Globus pallidus (tissue), 1 donor: ENCODE results near the gene FRAS1.
"Not testable (repeated sequence)": the region's sequence is repeated elsewhere in the genome, so short reads cannot be mapped to it uniquely, and the experiment has no call there.

Experiments
- DNase-seq: peaks from one replicate; pipeline ENCODE4 v3.0.0-alpha.2; 2015; ENCODE audit warnings: low spot score

FRAS1 gene

GRCh38 chr4:78548889-78549288, 491.8 kb downstream of the FRAS1 start:
- DNase-seq: not testable (repeated sequence)

DNA sequence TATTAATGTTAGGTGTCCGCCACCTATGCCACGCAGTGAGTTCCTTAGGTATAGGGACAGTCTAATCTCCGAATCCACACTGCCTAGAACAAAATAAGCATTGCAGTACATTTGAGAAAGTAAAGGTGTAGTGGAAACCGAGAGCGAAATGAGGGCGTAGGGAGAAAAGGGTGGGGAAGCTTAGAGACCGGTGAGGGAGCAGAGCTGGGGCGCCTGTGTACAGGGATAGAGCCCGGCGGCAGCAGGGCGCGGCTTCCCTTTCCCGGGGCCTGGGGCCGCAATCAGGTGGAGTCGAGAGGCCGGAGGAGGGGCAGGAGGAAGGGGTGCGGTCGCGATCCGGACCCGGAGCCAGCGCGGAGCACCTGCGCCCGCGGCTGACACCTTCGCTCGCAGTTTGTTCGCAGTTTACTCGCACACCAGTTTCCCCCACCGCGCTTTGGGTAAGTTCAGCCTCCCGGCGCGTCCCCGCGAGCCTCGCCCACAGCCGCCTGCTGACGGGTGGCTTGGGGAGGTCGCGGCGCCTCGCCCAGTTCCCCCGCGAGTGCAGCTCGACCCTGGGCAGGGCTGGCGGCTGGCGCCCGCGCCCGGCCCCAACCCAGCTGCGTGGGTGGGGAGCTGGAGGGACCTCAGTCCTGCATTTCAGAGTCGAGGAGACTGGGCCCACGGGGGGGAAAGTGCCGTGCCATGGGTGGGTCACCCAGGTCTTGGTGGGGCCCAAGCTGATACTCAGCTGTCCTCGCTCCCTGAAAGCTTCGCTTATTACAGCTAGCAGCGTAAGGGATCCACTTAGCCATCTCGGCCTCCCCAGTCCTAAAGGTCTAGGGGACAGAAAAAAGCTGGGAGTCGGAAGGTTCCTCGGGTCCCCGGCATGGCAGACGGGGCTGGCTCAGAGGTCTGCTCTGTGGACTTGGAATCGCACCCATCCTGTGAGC, 494.6 kb downstream of the FRAS1 start, which contains the start of gene ANXA3:
Gene ANXA3, plus strand, starts transcription at position 351 of the 932 bp plus-strand sequence. CDS start 2,704 bp downstream, outside the sequence.
- DNase-seq: no peak

GRCh38 chr4:78552389-78553042, 495.4 kb downstream of the FRAS1 start:
- no peak for DNase-seq

- DNase-seq: no peak
These were observed 495.9 kb downstream of the FRAS1 start for GRCh38 chr4:78553043-78553396.

- no peak for DNase-seq
These were observed 496.5 kb downstream of the FRAS1 start for GRCh38 chr4:78553529-78554060.

- no peak for DNase-seq
These were observed 499.5 kb downstream of the FRAS1 start for GRCh38 chr4:78556665-78557064.

DNA sequence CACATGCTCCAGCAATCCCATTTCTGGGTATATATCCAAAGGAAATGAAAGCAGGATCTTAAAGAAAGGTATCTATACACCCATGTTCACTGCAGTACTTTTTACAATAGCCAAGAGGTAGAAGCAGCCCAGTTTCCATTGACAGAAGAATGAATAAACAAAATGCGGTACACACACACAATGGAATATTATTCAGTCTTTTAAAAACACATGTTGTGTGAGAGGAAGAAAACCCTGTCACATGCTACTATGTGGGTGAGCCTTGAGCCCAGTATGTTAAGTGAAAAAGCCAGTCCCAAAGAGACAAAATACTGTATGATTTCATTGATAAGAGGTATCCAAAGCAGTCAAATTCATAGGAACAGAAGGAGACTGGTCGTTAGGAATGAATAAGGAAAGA, 500.7 kb downstream of the FRAS1 start:
- no peak for DNase-seq

GRCh38 chr4:78558410-78558809, 501.3 kb downstream of the FRAS1 start:
- DNase-seq: no peak

- no peak for DNase-seq
These were observed 503.3 kb downstream of the FRAS1 start for GRCh38 chr4:78560296-78560963.

DNA sequence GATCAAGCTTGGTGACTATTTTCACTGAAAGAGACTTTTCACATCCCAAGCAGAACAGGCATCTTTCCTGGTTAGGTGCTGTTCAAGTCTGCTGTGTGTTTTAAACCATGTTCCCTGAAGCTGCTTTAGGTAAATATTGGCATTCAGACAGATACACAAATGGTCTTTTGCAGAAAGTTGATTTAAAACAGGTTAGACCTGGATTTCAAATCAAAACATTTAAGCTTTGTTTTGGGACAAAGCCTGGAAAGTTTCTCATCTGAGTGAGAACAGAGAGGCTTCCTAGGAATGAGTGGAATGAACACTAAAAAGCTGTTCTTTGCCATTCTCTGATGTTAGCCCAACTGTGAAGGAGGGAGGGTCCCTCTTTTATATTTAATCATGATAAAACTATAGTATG, 504.6 kb downstream of the FRAS1 start:
- no peak for DNase-seq

DNA sequence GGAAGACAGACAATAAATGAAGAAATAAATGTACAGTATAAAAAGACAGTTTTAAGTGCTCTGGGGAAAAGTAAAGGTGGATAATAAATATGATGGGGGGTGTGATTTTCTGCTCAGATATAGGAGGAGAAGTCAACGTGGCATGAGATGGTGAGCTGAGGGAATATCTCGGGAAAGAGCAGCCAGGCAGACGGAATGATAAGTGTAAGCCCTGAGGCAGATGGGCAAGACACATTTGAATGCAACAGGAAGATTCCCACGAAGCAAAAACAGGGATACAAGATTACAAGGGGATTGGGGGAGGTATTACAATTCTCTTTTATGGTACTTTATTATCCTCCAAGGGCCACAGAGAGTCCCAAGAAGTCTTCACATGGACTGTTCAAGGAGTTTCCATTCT, 505.6 kb downstream of the FRAS1 start:
- DNase-seq: no peak

DNA sequence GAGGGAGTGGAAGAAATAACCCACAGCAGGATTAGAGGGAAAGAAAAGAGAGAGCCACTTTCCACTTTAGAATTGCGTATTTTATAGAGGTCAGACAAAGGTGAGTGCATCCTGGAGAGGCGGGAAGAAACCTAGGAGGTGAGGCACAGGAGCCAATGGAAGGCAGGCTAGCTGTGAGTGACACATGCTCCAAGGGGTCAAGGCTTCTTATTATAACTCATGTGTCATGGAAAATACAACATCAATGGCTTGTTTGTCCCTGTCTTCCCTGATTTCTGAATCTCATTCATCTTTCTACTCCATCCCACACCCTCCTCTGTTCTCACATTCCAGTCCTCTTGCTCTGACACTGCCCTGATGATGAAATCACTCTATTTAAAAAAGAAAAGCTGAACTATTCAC, 508.8 kb downstream of the FRAS1 start:
- no peak for DNase-seq

- no peak for DNase-seq
These were observed 509.8 kb downstream of the FRAS1 start for GRCh38 chr4:78566834-78567499.

DNA sequence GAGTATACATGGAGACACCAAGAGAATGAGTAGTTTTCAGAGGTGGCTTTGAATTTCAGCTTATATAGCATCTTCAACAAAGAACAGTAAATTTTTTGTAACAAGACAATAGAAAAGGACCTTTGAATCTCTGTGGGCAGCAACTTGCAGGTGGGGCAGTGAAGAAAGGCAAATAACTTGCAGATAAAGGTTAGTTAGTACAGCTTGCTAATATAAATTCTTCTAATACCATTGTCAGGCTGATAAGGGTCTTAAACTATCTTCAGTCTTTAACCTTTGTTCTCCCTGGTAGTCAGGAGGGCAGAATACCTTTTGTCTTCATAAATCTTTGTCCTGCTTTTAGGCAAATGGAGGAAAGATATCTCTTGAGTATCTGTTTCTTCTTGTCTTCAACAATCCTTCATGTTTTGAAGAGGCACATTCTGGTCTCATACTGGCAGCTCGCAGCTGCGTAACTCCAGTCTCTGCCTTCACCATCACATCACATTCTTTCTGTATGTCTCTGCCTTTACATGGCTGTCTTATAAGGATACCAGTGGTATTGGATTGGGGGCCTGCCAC, 510.5 kb downstream of the FRAS1 start:
- no peak for DNase-seq

- DNase-seq: no peak
These were observed 511.6 kb downstream of the FRAS1 start for GRCh38 chr4:78568640-78569305.

GRCh38 chr4:78569306-78569821, 512.2 kb downstream of the FRAS1 start:
- no peak for DNase-seq

GRCh38 chr4:78570117-78570516, 513.0 kb downstream of the FRAS1 start:
- no peak for DNase-seq

DNA sequence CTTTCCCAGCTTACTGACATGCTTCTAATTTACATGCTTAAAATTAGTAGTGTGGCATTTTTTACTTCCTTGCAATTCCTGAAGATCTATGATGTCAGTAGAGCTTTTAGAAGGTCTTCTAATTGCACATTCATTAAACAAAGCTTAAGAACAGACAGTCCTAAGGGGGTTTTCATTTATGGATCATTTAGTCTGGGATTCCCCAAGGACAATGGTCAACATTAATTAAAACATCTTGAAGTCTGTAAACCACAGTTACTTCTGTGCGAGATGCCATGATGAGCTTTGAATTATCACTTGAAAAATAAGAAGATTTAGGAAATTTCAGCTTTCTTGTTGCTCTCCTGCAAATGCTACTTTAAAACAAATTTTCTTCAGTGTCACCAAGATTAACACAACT, 514.7 kb downstream of the FRAS1 start:
- DNase-seq: no peak

GRCh38 chr4:78578674-78579425, 521.7 kb downstream of the FRAS1 start:
- no peak for DNase-seq

- peak; percentile 12 for DNase-seq
These were observed 524.5 kb downstream of the FRAS1 start for GRCh38 chr4:78581618-78582017.
